Measurements from ENCODE around the gene TMEM176B. TPM values are rescaled to one million over a fixed set of nuclear protein-coding genes. Genes with fewer than 3 reads are reported as not detected.

TMEM176B gene
- total and polyA plus RNA-seq, 2 donors (not counting 3 experiments of a cell fraction or from before 2014, with no cell fraction given): 0.23 TPM; not detected in 1

DNA sequence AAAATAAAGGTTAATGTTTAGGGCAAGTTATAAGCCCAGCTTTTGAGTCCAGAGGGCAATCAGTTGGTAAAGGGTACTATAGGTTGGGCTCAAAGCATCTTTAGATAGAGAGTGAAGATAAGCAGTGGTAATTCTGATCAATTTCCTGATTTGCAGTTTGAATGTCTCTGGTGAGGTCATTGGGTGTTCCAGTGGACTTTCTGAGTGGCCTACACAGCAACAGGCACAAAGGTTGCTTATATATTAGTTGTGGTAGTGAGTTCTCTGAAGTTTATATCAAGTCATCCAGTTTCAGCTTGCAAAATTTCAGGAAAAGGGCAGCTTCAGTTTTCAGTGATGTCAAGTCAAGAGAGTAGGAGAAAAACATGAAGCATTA is 33.8 kb downstream of the TMEM176B start:
- Histone ChIP-seq H3K9me3 (replicated peaks; ENCODE audit: control insufficient read depth, insufficient read depth, low read length) (no peaks in the 10 kb centered on the region), H3K9ac (replicated peaks; ENCODE audit: extremely low read depth, insufficient read depth, low read length) (no peak overlapping the region), H3K27me3 (ENCODE audit: control insufficient read depth in 2 of 2, insufficient read depth in 2 of 2, low read length in 2 of 2) (no peaks in the 10 kb centered on the region), H3K9me1 (replicated peaks; ENCODE audit: control insufficient read depth, extremely low read depth, insufficient read depth, low read length) (no peaks in the 10 kb centered on the region), H3K4me2 (ENCODE audit: insufficient read depth, low read length) (no peak overlapping the region), H3K4me3 (replicated peaks in 1 of 3; ENCODE audit: insufficient read depth in 1 of 3, low read depth in 1 of 3, low read length in 3 of 3) (no peak overlapping the region), H3K79me2 (ENCODE audit: control insufficient read depth, insufficient read depth, low read length) (no peaks in the 10 kb centered on the region), H3K36me3 (ENCODE audit: control insufficient read depth in 2 of 2, extremely low read depth in 1 of 2, insufficient read depth in 2 of 2, low read length in 2 of 2) (no peaks in the 10 kb centered on the region), H3K27ac (ENCODE audit: insufficient read depth, low read depth, low read length) (no peak overlapping the region), H4K20me1 (replicated peaks; ENCODE audit: control insufficient read depth, extremely low read depth, insufficient read depth, low read length) (no peaks in the 10 kb centered on the region), H2AFZ (ENCODE audit: low read depth, low read length) (no peak overlapping the region), H3K4me1 (ENCODE audit: control insufficient read depth, extremely low read depth, insufficient read depth, low read length) (peaks cover 2% of the 10 kb centered on the region)
- intact Hi-C loops (cut with micrococcal nuclease): no loop called here
- POLR2A ChIA-PET: no interaction called here
- BruUV-seq (replicated peaks): no TSS peak
- TF ChIP-seq EZH2 (IDR thresholded peaks at IDR 0.05; ENCODE audit: borderline replicate concordance, low read depth, low read length, severe bottlenecking) (no peak), MYC (IDR thresholded peaks at IDR 0.05; ENCODE audit: low read depth, low read length) (no peak), JUN (IDR thresholded peaks at IDR 0.05; ENCODE audit: borderline replicate concordance, insufficient read depth, insufficient read length, low read depth) (no peak), FOS (IDR thresholded peaks at IDR 0.05; ENCODE audit: borderline replicate concordance, insufficient read depth, low read length) (no peak), GATA2 (IDR thresholded peaks at IDR 0.05; ENCODE audit: insufficient read depth, insufficient read length, low read depth, low read length) (no peak), POLR2AphosphoS5 (IDR thresholded peaks at IDR 0.05; ENCODE audit: insufficient read depth, low read depth, low read length) (no peak), POLR2A (IDR thresholded peaks at IDR 0.05; ENCODE audit: low read depth, low read length) (no peak)
- TF ChIP-seq, protein P1, sequence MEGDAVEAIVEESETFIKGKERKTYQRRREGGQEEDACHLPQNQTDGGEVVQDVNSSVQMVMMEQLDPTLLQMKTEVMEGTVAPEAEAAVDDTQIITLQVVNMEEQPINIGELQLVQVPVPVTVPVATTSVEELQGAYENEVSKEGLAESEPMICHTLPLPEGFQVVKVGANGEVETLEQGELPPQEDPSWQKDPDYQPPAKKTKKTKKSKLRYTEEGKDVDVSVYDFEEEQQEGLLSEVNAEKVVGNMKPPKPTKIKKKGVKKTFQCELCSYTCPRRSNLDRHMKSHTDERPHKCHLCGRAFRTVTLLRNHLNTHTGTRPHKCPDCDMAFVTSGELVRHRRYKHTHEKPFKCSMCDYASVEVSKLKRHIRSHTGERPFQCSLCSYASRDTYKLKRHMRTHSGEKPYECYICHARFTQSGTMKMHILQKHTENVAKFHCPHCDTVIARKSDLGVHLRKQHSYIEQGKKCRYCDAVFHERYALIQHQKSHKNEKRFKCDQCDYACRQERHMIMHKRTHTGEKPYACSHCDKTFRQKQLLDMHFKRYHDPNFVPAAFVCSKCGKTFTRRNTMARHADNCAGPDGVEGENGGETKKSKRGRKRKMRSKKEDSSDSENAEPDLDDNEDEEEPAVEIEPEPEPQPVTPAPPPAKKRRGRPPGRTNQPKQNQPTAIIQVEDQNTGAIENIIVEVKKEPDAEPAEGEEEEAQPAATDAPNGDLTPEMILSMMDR (IDR thresholded peaks at IDR 0.05; ENCODE audit: extremely low read depth in 1 of 2, insufficient read depth in 1 of 2, low read depth in 1 of 2, low read length in 2 of 2): no peak
- TF ChIP-seq, protein P2, sequence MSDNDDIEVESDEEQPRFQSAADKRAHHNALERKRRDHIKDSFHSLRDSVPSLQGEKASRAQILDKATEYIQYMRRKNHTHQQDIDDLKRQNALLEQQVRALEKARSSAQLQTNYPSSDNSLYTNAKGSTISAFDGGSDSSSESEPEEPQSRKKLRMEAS (IDR thresholded peaks at IDR 0.05; ENCODE audit: insufficient read depth, insufficient read length): no peak
- CTCF ChIA-PET: no interaction called here
- dilution Hi-C loops (cut with MboI; ENCODE audit: extremely low pct_ligation_motif_present, low sequenced_read_pairs): no loop called here
- DNase-seq (ENCODE audit: low read depth, low spot score) (peak; percentile 28), FAIRE-seq (no peak)
